Fibroblast of peridontal ligament (primary cell): ENCODE measurements around the gene THAP7.

Experiments used
- DNase-seq: peaks from one replicate; pipeline ENCODE4 v3.0.0-alpha.2; 2010; ENCODE audit errors: extremely low read depth

The THAP7 gene

GRCh38 chr22:21030621-21031544 lies 29.0 kb upstream of the THAP7 start:
- no peak for DNase-seq

GRCh38 chr22:21030032-21030431 lies 28.1 kb upstream of the THAP7 start:
- DNase-seq = no peak

DNA sequence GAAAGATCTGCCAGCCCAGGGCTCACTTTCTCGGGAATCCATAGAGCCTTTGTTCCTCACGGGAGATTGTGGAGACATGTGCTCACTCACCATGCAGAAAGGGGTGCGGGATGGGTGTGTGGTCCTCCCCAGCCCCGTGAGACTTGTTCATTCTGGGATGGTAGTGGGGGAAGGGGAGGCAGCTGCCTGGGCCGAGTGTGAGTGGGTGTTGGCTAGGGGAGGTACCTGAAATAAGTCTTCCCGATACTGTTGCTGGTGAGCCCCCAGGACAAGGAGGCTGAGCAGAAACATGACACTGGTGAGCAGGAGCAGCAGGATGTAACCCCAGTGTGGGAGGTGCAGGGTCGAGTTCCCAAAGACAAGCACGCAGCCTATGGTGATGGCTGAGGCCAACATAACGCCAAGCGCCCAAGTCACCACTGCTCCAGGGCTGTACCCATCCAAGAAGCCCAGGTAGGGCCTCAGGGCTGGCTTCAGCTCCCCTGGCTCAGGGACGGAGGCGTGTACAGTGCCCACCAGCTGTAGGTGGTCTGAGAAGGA lies 27.6 kb upstream of the THAP7 start:
- no peak for DNase-seq

- DNase-seq = no peak
Measured at GRCh38 chr22:21028277-21029251, 26.6 kb upstream of the THAP7 start.

DNA sequence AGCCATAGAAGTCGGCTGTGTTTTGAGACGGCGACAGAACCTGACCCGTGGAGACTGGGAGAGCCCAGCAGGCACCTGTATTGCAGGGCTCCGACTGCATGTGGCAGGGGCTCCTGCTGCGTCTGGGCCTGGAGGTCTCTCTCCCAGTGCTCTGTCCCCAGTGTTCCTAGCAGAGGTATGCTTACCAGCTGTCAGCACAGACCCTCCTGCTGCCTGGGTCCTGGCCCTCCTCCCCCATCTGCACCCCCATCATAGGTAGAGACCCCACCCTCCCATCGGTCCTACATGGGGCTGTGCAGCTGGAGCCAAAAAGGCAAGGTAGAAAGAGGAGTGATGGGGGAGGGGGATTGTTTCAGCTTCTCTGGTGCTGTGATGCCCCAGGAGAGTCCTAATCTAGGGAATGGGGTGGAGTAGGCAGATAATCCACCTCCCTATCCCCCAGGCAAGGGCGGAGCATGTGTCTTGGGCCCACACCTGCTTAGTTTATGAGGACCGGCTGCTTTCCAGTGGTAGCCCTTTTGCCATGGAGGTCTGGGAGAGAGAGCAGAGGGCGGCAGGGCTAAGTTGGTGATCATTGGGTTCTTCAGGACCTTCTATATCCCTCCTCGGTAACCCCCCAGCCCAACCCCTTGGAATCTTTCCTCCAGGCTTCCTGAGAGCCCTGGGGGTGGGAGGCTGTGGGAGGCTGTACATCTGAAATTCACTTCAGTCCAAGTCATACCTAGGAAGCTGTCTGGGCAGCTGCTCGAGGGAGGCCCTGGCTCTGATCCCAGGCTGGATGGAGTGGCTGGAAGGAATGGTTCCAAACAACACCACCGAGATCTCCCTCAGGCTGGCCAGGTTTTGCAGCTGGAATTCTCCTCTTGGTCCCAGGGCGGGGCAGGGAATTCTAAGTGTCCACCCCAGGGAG lies 25.1 kb upstream of the THAP7 start:
- DNase-seq = peak; percentile 61

DNA sequence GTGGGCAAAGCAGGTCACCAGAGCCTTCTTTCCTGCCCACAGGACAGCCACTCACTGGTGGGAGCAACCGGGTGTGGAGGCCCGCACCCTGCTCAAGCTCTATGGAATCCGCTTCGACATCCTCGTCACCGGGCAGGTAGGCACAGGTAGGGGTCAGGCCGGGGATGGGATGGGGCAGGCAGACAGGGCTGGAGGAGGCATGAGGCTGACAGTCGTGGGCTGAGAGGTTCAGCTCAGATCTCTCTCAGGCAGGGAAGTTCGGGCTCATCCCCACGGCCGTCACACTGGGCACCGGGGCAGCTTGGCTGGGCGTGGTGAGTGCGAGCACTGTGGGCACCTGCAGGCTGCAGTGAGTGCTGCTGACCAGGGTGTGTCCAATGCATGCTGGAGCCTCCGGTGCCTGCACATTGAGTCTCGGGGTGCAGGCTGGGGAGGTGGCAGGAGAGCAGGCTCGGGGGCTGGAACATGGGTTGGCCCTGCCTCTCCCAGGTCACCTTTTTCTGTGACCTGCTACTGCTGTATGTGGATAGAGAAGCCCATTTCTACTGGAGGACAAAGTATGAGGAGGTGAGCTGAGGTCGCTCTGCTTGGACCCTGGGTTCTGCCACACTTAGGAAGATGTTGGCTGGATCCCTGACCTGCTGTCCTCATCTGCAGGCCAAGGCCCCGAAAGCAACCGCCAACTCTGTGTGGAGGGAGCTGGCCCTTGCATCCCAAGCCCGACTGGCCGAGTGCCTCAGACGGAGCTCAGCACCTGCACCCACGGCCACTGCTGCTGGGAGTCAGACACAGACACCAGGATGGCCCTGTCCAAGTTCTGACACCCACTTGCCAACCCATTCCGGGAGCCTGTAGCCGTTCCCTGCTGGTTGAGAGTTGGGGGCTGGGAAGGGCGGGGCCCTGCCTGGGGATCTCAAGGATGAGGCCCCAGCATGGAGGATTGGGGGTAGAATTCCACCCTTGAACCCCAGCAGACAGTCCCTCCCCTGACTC lies 24.1 kb upstream of the THAP7 start:
- no peak for DNase-seq

DNA sequence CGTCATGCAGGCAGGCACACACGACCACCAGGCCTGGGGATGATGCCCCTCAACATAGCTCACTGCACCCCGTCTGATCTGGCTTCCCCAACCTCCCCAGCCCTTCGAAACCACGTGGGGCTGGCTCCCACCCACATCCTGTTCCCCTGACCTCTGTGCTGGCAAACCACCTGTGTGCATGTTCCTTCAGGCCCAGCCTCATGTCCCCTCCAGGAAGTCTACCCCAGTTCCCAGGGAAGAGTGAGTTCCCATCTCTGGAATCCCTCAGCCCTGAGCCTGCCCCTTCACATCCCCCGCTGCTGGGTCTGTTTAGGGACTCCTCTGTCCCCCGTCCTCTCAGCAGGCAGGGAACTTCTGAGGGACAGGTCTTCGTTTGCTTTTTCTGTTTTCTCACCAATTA lies 23.3 kb upstream of the THAP7 start:
- no peak for DNase-seq

DNA sequence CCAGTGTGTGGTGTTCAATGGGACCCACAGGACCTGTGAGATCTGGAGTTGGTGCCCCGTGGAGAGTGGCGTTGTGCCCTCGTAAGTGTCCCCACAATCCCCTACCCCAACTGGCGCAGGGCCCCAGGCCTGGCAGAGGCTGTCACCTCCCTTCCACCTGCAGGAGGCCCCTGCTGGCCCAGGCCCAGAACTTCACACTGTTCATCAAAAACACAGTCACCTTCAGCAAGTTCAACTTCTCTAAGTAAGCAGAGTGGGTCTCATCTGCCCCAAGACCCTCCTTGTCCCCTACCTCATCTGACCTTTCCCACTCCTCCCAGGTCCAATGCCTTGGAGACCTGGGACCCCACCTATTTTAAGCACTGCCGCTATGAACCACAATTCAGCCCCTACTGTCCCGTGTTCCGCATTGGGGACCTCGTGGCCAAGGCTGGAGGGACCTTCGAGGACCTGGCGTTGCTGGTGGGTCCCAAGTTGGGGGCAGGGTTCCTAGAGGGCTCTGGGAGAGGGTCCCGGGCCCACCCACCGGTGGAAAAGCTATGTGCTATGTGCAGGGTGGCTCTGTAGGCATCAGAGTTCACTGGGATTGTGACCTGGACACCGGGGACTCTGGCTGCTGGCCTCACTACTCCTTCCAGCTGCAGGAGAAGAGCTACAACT lies 21.2 kb upstream of the THAP7 start:
- DNase-seq = no peak

GRCh38 chr22:21022507-21022906 lies 20.6 kb upstream of the THAP7 start:
- DNase-seq = no peak

GRCh38 chr22:21020802-21021429 lies 19.0 kb upstream of the THAP7 start:
- no peak for DNase-seq

GRCh38 chr22:21018314-21018713 lies 16.4 kb upstream of the THAP7 start:
- DNase-seq = no peak

DNA sequence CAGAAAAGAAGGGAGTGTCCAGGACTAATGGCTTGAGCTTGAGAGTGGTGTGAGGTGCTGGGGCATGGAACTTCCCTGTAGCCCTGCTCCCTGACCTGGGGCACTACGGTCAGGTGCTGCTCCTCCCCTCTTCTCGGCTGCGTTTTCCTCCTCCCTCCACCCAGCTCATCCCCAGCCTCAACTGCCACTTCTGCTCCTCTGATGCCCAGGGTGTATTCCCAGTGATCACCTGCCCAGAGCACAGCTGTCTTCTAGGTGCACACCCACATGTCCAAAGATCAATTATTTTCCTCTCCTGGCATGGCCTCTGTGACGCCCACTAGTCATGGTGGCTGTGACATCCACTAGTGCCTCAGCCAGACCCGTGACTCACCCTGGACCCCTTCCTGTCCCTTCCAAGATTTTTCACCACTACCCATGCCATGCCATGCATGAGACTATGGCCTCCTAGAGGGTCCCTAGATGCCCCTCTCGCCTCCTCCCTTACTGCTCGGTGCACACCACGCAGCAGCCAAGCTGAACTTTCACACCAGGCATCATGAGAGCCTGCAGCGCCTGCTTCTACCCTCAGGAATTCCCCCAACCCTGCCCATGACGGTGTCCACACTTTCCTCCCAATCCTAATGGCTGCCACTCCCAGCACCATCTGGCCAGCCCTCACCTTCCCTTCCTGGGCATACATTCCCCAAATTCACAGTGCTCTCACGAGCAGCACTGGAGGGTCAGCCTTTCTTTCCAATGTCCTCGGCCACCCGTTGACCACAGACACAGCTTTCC lies 14.9 kb upstream of the THAP7 start:
- no peak for DNase-seq

GRCh38 chr22:21015466-21016006 lies 13.6 kb upstream of the THAP7 start:
- DNase-seq = no peak

DNA sequence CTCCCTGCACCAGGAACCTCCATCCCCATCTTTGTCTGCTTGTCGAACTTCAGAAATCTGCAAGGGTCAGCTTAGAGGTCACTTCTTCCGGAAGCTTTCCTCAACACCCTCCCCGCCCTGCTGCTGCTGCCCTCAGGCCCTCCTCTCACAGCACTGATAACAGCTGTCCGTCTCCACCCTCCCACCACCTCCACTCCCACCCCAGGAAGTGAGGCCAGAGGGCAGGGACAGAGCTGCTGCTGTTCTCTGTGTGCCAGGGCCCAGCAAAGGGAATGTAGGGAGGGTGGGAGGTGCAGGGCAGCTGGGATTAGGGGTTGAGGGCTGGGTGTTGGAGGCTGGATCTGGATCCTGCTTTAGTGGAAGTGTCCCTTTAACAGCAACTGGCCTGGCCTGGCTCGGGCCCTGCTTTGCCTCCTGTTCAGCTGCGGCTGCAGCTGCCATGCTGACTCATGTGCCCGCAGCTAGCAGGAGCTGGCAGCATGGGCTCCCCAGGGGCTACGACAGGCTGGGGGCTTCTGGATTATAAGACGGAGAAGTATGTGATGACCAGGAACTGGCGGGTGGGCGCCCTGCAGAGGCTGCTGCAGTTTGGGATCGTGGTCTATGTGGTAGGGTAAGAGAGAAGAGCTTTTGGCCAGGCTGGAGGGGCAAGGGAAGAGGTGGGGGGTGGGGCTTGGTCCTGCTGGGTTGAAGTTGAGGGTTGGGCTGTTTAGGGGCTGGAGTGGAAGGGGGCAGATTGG lies 13.0 kb upstream of the THAP7 start, which contains the start of gene P2RX6:
Gene P2RX6 (plus strand): TSS at position 440 of the 740 bp plus-strand sequence. CDS start 10 bp downstream, at position 450.
- DNase-seq = peak; percentile 53

- peak; percentile 83 for DNase-seq
Measured at GRCh38 chr22:21014202-21014725, 12.3 kb upstream of the THAP7 start.

DNA sequence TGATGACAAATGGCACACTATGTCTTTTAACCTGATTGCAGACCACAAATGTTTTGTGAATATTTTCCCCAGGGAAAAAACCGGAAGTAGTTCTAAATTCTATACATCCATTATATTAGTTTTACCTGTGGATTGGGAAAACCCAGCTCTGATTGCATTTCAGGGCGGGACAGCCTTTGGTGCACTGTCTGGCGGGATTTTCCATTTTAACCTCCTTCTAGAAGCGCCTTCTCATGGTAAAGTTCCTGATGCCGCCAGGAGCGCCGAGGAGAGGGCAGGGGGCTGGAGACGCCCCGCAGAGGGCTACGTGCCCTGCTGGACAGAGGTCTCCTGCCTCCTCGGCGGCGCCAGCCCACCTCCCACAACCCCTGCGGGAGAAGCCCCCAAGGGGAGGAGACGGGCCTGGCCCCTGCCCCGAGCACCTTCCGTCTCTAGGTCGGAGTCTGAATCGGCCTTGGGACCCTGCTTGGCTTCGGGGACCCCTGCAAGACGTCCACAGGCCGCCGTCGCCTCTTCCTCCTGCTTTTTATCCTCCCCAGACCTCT lies 11.8 kb upstream of the THAP7 start:
- DNase-seq = no peak
